SK-N-SH treated with all-trans-retinoic acid at 6 μM for 48 hours (cell line): ENCODE measurements around the gene PRKCB.

Source experiments
- ATAC-seq: fragments of 200-7000 bp; cut with Tn5 transposase; 3 replicates; pipeline ENCODE4 v1.9.1; 2020; ENCODE audit warnings: mild to moderate bottlenecking, moderate library complexity
- ARNTL ChIP-seq: fragments of 450-650 bp; formaldehyde crosslinking; IDR thresholded peaks from 2 replicates; pipeline ENCODE4 v1.5.0; 2020; ENCODE audit warnings: low read depth, mild to moderate bottlenecking, moderate library complexity, borderline replicate concordance
- BACH2 ChIP-seq: fragments of 250-450 bp; sonication (Bioruptor Pico); IDR thresholded peaks from 2 replicates; pipeline ENCODE4 v1.9.0; 2021; ENCODE audit warnings: mild to moderate bottlenecking, borderline replicate concordance
- CSDC2 ChIP-seq: fragments of 250-450 bp; sonication (Bioruptor Pico); IDR thresholded peaks from 2 replicates; pipeline ENCODE4 v1.5.0; 2020; ENCODE audit warnings: mild to moderate bottlenecking, moderate library complexity
- CSRNP3 ChIP-seq: fragments of 250-450 bp; sonication (Bioruptor Pico); IDR thresholded peaks from 2 replicates; pipeline ENCODE4 v1.5.1; 2021; ENCODE audit warnings: mild to moderate bottlenecking, moderate library complexity
- ESRRG ChIP-seq: fragments of 250-450 bp; sonication (Bioruptor Pico); IDR thresholded peaks from 2 replicates; pipeline ENCODE4 v1.6.1; 2021; ENCODE audit warnings: mild to moderate bottlenecking
- GLIS3 ChIP-seq: fragments of 250-450 bp; sonication (Bioruptor Pico); IDR thresholded peaks from 2 replicates; pipeline ENCODE4 v1.5.0; 2020; ENCODE audit warnings: mild to moderate bottlenecking, moderate library complexity
- ISL1 ChIP-seq: fragments of 250-450 bp; sonication (Bioruptor Pico); IDR thresholded peaks from 2 replicates; pipeline ENCODE4 v2.1.2; 2022; ENCODE audit warnings: mild to moderate bottlenecking, moderate library complexity
- OSR1 ChIP-seq: fragments of 250-450 bp; sonication (Bioruptor Pico); IDR thresholded peaks from 2 replicates; pipeline ENCODE4 v1.8.0; 2022; ENCODE audit warnings: moderate library complexity, mild to moderate bottlenecking, inconsistent platforms
- PPARA ChIP-seq: fragments of 250-450 bp; sonication (Bioruptor Pico); IDR thresholded peaks from 2 replicates; pipeline ENCODE4 v1.5.0; 2020; ENCODE audit warnings: mild to moderate bottlenecking, borderline replicate concordance
- SNAI2 ChIP-seq: fragments of 250-450 bp; sonication (Bioruptor Pico); IDR thresholded peaks from 2 replicates; pipeline ENCODE4 v1.5.0; 2020; ENCODE audit warnings: mild to moderate bottlenecking, moderate library complexity
- TCF4 ChIP-seq: fragments of 250-450 bp; sonication (Bioruptor Pico); IDR thresholded peaks from 2 replicates; pipeline ENCODE4 v1.8.0; 2021; ENCODE audit warnings: mild to moderate bottlenecking, moderate library complexity, borderline replicate concordance
- TOX ChIP-seq: fragments of 250-450 bp; sonication (Bioruptor Pico); IDR thresholded peaks from 2 replicates; pipeline ENCODE4 v1.8.0; 2021; ENCODE audit warnings: mild to moderate bottlenecking, moderate library complexity, borderline replicate concordance
- ZC3H10 ChIP-seq: fragments of 250-450 bp; sonication (Bioruptor Pico); IDR thresholded peaks from 2 replicates; pipeline ENCODE4 v1.5.1; 2021; ENCODE audit warnings: mild to moderate bottlenecking, moderate library complexity
- ZFP3 ChIP-seq: fragments of 250-450 bp; sonication (Bioruptor Pico); IDR thresholded peaks from 2 replicates; pipeline ENCODE4 v1.5.0; 2020; ENCODE audit warnings: mild to moderate bottlenecking, moderate library complexity
- ZFP30 ChIP-seq: fragments of 450-650 bp; formaldehyde crosslinking; IDR thresholded peaks from 2 replicates; pipeline ENCODE4 v1.5.0; 2022; ENCODE audit warnings: mild to moderate bottlenecking, moderate library complexity
- ZNF565 ChIP-seq: fragments of 450-650 bp; formaldehyde crosslinking; conservative IDR thresholded peaks from 2 replicates; pipeline ENCODE4 v1.5.0; 2020; ENCODE audit warnings: low read depth, mild to moderate bottlenecking, moderate library complexity
- ZNF70 ChIP-seq: fragments of 450-650 bp; formaldehyde crosslinking; IDR thresholded peaks from 2 replicates; pipeline ENCODE4 v1.5.0; 2020; ENCODE audit warnings: mild to moderate bottlenecking, moderate library complexity
- ZNF8 ChIP-seq: fragments of 450-650 bp; formaldehyde crosslinking; IDR thresholded peaks from 2 replicates; pipeline ENCODE4 v1.5.0; 2020; ENCODE audit warnings: mild to moderate bottlenecking, moderate library complexity
- TF ChIP-seq, protein P1 (sequence below): fragments of 250-450 bp; sonication (Bioruptor Pico); IDR thresholded peaks from 2 replicates; pipeline ENCODE4 v1.8.0; 2021; ENCODE audit warnings: low read depth, mild to moderate bottlenecking, moderate library complexity, borderline replicate concordance
- TF ChIP-seq, protein P2 (sequence below): fragments of 250-450 bp; sonication (Bioruptor Pico); IDR thresholded peaks from 2 replicates; pipeline ENCODE4 v1.8.0; 2020; ENCODE audit warnings: mild to moderate bottlenecking, moderate library complexity, borderline replicate concordance
- TF ChIP-seq, protein P3 (sequence below): fragments of 250-450 bp; sonication (Bioruptor Pico); IDR thresholded peaks from 2 replicates; pipeline ENCODE4 v1.5.0; 2020; ENCODE audit warnings: mild to moderate bottlenecking, moderate library complexity
- TF ChIP-seq, protein P4 (sequence below): fragments of 250-450 bp; sonication (Bioruptor Pico); IDR thresholded peaks from 2 replicates; pipeline ENCODE4 v1.5.1; 2020; ENCODE audit warnings: low read depth, mild to moderate bottlenecking, moderate library complexity

PRKCB gene

DNA sequence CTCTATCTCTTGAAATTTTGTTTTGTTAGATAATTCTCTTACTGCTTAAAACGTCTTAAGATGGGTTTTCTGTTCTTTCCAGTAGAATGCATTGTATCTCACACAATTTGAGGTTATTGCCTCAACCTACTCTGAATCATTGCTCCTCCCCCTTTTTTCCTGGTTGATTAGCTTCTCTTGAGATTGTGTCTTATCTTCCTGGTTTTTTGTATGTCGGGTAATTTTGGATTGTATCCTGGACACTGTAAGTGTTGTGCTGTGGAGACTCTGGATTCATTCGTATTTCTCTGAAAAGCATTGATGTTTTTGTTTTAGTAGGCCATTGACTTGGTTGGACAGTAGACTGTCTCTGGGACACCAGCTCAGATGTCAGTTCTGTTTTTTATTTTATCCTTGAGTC is 26.1 kb downstream of the PRKCB start:
- ATAC-seq, result no peak

DNA sequence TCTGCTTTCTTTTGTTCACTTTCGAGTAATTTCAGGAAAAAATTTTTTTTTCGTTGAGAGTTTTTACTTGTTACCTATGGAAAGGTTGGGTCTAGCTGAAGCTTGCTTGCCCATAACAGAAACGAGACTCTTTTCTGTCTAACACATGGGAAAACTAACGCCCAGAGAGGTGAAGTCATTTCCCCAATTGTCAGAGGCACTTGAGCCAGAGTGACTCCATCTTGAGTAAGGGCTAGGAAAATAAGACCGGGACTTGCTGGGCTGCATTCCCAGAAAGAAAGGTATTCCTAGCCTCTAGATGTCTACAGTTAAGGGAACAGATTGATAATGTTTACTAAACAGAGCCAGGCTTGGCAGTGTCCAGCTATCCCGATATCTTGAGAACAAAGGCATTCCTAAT is 26.8 kb downstream of the PRKCB start:
- ATAC-seq, result no peak
- TF ChIP-seq, protein P1, sequence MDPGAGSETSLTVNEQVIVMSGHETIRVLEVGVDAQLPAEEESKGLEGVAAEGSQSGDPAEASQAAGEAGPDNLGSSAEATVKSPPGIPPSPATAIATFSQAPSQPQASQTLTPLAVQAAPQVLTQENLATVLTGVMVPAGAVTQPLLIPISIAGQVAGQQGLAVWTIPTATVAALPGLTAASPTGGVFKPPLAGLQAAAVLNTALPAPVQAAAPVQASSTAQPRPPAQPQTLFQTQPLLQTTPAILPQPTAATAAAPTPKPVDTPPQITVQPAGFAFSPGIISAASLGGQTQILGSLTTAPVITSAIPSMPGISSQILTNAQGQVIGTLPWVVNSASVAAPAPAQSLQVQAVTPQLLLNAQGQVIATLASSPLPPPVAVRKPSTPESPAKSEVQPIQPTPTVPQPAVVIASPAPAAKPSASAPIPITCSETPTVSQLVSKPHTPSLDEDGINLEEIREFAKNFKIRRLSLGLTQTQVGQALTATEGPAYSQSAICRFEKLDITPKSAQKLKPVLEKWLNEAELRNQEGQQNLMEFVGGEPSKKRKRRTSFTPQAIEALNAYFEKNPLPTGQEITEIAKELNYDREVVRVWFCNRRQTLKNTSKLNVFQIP (CRISPR knock-in tag), result no peak
- TF ChIP-seq CSRNP3 (CRISPR knock-in tag), result no peak
- TF ChIP-seq TCF4 (CRISPR knock-in tag), result no peak
- no peak for TF ChIP-seq ZNF70 (CRISPR knock-in tag)
- no peak for TF ChIP-seq OSR1 (CRISPR knock-in tag)
- no peak for TF ChIP-seq ARNTL
- no peak for TF ChIP-seq ZNF8
- TF ChIP-seq ZFP30, result no peak
- TF ChIP-seq, protein P2, sequence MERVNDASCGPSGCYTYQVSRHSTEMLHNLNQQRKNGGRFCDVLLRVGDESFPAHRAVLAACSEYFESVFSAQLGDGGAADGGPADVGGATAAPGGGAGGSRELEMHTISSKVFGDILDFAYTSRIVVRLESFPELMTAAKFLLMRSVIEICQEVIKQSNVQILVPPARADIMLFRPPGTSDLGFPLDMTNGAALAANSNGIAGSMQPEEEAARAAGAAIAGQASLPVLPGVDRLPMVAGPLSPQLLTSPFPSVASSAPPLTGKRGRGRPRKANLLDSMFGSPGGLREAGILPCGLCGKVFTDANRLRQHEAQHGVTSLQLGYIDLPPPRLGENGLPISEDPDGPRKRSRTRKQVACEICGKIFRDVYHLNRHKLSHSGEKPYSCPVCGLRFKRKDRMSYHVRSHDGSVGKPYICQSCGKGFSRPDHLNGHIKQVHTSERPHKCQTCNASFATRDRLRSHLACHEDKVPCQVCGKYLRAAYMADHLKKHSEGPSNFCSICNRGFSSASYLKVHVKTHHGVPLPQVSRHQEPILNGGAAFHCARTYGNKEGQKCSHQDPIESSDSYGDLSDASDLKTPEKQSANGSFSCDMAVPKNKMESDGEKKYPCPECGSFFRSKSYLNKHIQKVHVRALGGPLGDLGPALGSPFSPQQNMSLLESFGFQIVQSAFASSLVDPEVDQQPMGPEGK (CRISPR knock-in tag), result no peak
- no peak for TF ChIP-seq ZFP3 (CRISPR knock-in tag)
- TF ChIP-seq ISL1, result no peak
- TF ChIP-seq PPARA (CRISPR knock-in tag), result no peak

More for the DNA sequence above, 26.1 kb downstream of the PRKCB start:
- TF ChIP-seq BACH2, result no peak
- TF ChIP-seq SNAI2 (CRISPR knock-in tag), result no peak
- TF ChIP-seq, protein P3, sequence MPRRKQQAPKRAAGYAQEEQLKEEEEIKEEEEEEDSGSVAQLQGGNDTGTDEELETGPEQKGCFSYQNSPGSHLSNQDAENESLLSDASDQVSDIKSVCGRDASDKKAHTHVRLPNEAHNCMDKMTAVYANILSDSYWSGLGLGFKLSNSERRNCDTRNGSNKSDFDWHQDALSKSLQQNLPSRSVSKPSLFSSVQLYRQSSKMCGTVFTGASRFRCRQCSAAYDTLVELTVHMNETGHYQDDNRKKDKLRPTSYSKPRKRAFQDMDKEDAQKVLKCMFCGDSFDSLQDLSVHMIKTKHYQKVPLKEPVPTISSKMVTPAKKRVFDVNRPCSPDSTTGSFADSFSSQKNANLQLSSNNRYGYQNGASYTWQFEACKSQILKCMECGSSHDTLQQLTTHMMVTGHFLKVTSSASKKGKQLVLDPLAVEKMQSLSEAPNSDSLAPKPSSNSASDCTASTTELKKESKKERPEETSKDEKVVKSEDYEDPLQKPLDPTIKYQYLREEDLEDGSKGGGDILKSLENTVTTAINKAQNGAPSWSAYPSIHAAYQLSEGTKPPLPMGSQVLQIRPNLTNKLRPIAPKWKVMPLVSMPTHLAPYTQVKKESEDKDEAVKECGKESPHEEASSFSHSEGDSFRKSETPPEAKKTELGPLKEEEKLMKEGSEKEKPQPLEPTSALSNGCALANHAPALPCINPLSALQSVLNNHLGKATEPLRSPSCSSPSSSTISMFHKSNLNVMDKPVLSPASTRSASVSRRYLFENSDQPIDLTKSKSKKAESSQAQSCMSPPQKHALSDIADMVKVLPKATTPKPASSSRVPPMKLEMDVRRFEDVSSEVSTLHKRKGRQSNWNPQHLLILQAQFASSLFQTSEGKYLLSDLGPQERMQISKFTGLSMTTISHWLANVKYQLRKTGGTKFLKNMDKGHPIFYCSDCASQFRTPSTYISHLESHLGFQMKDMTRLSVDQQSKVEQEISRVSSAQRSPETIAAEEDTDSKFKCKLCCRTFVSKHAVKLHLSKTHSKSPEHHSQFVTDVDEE (CRISPR knock-in tag), result no peak
- TF ChIP-seq ZNF565 (CRISPR knock-in tag), result no peak
- TF ChIP-seq, protein P4, sequence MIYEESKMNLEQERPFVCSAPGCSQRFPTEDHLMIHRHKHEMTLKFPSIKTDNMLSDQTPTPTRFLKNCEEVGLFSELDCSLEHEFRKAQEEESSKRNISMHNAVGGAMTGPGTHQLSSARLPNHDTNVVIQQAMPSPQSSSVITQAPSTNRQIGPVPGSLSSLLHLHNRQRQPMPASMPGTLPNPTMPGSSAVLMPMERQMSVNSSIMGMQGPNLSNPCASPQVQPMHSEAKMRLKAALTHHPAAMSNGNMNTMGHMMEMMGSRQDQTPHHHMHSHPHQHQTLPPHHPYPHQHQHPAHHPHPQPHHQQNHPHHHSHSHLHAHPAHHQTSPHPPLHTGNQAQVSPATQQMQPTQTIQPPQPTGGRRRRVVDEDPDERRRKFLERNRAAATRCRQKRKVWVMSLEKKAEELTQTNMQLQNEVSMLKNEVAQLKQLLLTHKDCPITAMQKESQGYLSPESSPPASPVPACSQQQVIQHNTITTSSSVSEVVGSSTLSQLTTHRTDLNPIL (CRISPR knock-in tag), result no peak
- TF ChIP-seq ARNTL, result no peak
- TF ChIP-seq ZC3H10, result no peak
- TF ChIP-seq ZNF70 (CRISPR knock-in tag), result no peak
- TF ChIP-seq TOX (CRISPR knock-in tag), result no peak
- TF ChIP-seq CSRNP3 (CRISPR knock-in tag), result no peak
- TF ChIP-seq, protein P2 (CRISPR knock-in tag), result no peak
- TF ChIP-seq ISL1, result no peak
- TF ChIP-seq ZFP30, result no peak
- TF ChIP-seq CSDC2, result no peak
- TF ChIP-seq, protein P1 (CRISPR knock-in tag), result no peak
- TF ChIP-seq ESRRG (CRISPR knock-in tag), result no peak
- TF ChIP-seq PPARA (CRISPR knock-in tag), result no peak
- TF ChIP-seq ZFP3 (CRISPR knock-in tag), result no peak
- no peak for TF ChIP-seq TCF4 (CRISPR knock-in tag)
- no peak for TF ChIP-seq GLIS3
